Endothelial cell of umbilical vein (primary cell): ENCODE results near the gene SLMAP. TPM values are rescaled to one million over a fixed set of nuclear protein-coding genes. Genes with fewer than 3 reads are reported as not detected.

Experiments
- BruUV-seq: library from RNA; stranded (reverse); fragments of 400-500 nt; replicated peaks from 2 replicates; lab custom pipeline; 2021; lab: Mats Ljungman, UMichigan
- CTCF ChIA-PET: fragments of 300-600, 350-600 bp; sonication (Branson Sonifier 250); formaldehyde crosslinking; loops from one replicate; lab custom pipeline; 2021; ENCODE audit warnings: antibody characterized with exemption, inconsistent platforms; lab: Charles Lee
- POLR2A ChIA-PET: fragments of 300-600, 350-600 bp; sonication (Branson Sonifier 250); formaldehyde crosslinking; loops from one replicate; lab custom pipeline; 2021; ENCODE audit warnings: antibody characterized with exemption, inconsistent platforms; lab: Charles Lee
- DNase-seq: peaks from one replicate; pipeline ENCODE4 v3.0.0-alpha.2; 2011; ENCODE audit warnings: low read depth, low spot score
- FAIRE-seq: peaks from 2 replicates; lab custom pipeline; 2011; peaks lifted over from hg19 to GRCh38; lab: Jason Lieb, UNC
- H2AFZ ChIP-seq: 2 replicates; pipeline ENCODE4 v1.6.0; 2012; ENCODE audit warnings: low read depth, low read length, control low read depth, inconsistent platforms
- H3K27ac ChIP-seq: 2 replicates; pipeline ENCODE4 v1.5.1; 2011; ENCODE audit warnings: low read depth, mild to moderate bottlenecking, control low read depth, low read length, moderate library complexity; ENCODE audit not compliant: insufficient read depth
- H3K27me3 ChIP-seq, 2 experiments: 2 replicates each; pipeline versions ENCODE4 v1.6.0 to v1.6.1; 2011; ENCODE audit warnings: low read length in 2 of 2, mixed read lengths in 1 of 2; ENCODE audit not compliant: control insufficient read depth in 2 of 2, insufficient read depth in 2 of 2
- H3K36me3 ChIP-seq, 2 experiments: 2 replicates in 1 of 2; 3 replicates in 1 of 2; pipeline ENCODE4 v1.5.1; 2011; ENCODE audit warnings: low read length in 2 of 2, mild to moderate bottlenecking in 1 of 2, moderate library complexity in 1 of 2; ENCODE audit not compliant: control insufficient read depth in 2 of 2, insufficient read depth in 2 of 2; ENCODE audit errors: extremely low read depth in 1 of 2
- H3K4me1 ChIP-seq: 3 replicates; pipeline ENCODE4 v1.5.1; 2011; ENCODE audit warnings: mild to moderate bottlenecking, low read length; ENCODE audit not compliant: control insufficient read depth, insufficient read depth; ENCODE audit errors: extremely low read depth
- H3K4me2 ChIP-seq: 2 replicates; pipeline ENCODE4 v1.6.1; 2011; ENCODE audit warnings: low read length, control low read depth, mixed read lengths; ENCODE audit not compliant: insufficient read depth
- H3K4me3 ChIP-seq, 3 experiments: fragments of 200-600 bp in 1 of 3; sonication (generic), shearing (Covaris generic) in 1 of 3; replicated peaks in 1 of 3; 2 replicates each; pipeline ENCODE4 v1.5.1; 2011 to 2016; ENCODE audit warnings: control low read depth in 3 of 3, low read length in 3 of 3, mild to moderate bottlenecking in 2 of 3, inconsistent platforms in 1 of 3, low read depth in 1 of 3, moderate library complexity in 1 of 3; ENCODE audit not compliant: insufficient read depth in 1 of 3
- H3K79me2 ChIP-seq: 2 replicates; pipeline ENCODE4 v1.6.0; 2012; ENCODE audit warnings: low read length, inconsistent platforms; ENCODE audit not compliant: control insufficient read depth, insufficient read depth
- H3K9ac ChIP-seq: replicated peaks from 2 replicates; pipeline ENCODE3; 2011; ENCODE audit warnings: low read length, control low read depth; ENCODE audit not compliant: insufficient read depth; ENCODE audit errors: extremely low read depth
- H3K9me1 ChIP-seq: replicated peaks from 3 replicates; pipeline ENCODE4 v1.6.0; 2011; ENCODE audit warnings: mild to moderate bottlenecking, low read length; ENCODE audit not compliant: control insufficient read depth, insufficient read depth; ENCODE audit errors: extremely low read depth
- H3K9me3 ChIP-seq: replicated peaks from 2 replicates; pipeline ENCODE4 v1.5.1; 2012; ENCODE audit warnings: low read length, inconsistent platforms; ENCODE audit not compliant: control insufficient read depth, insufficient read depth
- H4K20me1 ChIP-seq: replicated peaks from 2 replicates; pipeline ENCODE3; 2011; ENCODE audit warnings: mild to moderate bottlenecking, low read length; ENCODE audit not compliant: control insufficient read depth, insufficient read depth; ENCODE audit errors: extremely low read depth
- CTCF ChIP-seq, 2 donors: IDR thresholded peaks; 1 replicate in 1 of 2; 2 replicates in 1 of 2; pipeline ENCODE4 v1.5.1; 2011; ENCODE audit warnings: low read length in 2 of 2, mild to moderate bottlenecking in 2 of 2, moderate library complexity in 2 of 2, control low read depth in 1 of 2, inconsistent platforms in 1 of 2, low read depth in 1 of 2; ENCODE audit not compliant: insufficient read depth in 1 of 2; ENCODE audit errors: extremely low read depth in 1 of 2
- EZH2 ChIP-seq: IDR thresholded peaks from 2 replicates; pipeline ENCODE4 v1.6.1; 2012; ENCODE audit warnings: borderline replicate concordance, low read depth, mild to moderate bottlenecking, moderate library complexity, low read length, inconsistent platforms; ENCODE audit not compliant: severe bottlenecking
- FOS ChIP-seq: IDR thresholded peaks from 2 replicates; pipeline ENCODE4 v1.6.1; 2011; ENCODE audit warnings: mild to moderate bottlenecking, low read length, moderate library complexity, borderline replicate concordance; ENCODE audit not compliant: insufficient read depth
- GATA2 ChIP-seq: IDR thresholded peaks from 2 replicates; pipeline ENCODE4 v1.7.0; 2011; ENCODE audit warnings: low read depth, mild to moderate bottlenecking, moderate library complexity, mixed read lengths, low read length; ENCODE audit not compliant: insufficient read length, insufficient read depth
- JUN ChIP-seq: IDR thresholded peaks from 2 replicates; pipeline ENCODE4 v1.6.1; 2011; ENCODE audit warnings: borderline replicate concordance, low read depth; ENCODE audit not compliant: insufficient read length, insufficient read depth
- MAX ChIP-seq: IDR thresholded peaks from 2 replicates; pipeline ENCODE4 v1.6.1; 2011; ENCODE audit not compliant: insufficient read depth, insufficient read length
- MYC ChIP-seq: IDR thresholded peaks from one replicate; pipeline ENCODE4 v1.6.1; 2011; ENCODE audit warnings: mild to moderate bottlenecking, low read depth, low read length
- POLR2A ChIP-seq: IDR thresholded peaks from 2 replicates; pipeline ENCODE4 v1.6.1; 2012; ENCODE audit warnings: low read depth, mild to moderate bottlenecking, control low read depth, low read length
- POLR2AphosphoS5 ChIP-seq: IDR thresholded peaks from 2 replicates; pipeline ENCODE4 v1.6.1; 2012; ENCODE audit warnings: low read depth, mild to moderate bottlenecking, control low read depth, low read length, moderate library complexity; ENCODE audit not compliant: insufficient read depth
- dilution Hi-C: fragments of 300-500 bp; cut with MboI; formaldehyde crosslinking; loops from one replicate; pipeline ENCODE4 v1.15.0; 2019; ENCODE audit warnings: low sequenced_read_pairs; ENCODE audit not compliant: extremely low pct_ligation_motif_present
- intact Hi-C: fragments of 100-400 bp; cut with micrococcal nuclease; formaldehyde crosslinking; loops from one replicate; pipeline ENCODE4 v1.10.0; 2022
- polyA plus RNA-seq, 4 experiments: library from polyadenylated mRNA; depleted of rRNA in 3 of 4; stranded (reverse) in 3 of 4; unstranded in 1 of 4; fragments of >200 nt; gene quantifications; 2 replicates each; pipeline versions ENCODE4 v1.2.1 to v1.2.3, GENCODE V29; 2011 to 2012; ENCODE audit warnings: missing spikeins in 1 of 4
- total RNA-seq: library from RNA; stranded (reverse); gene quantifications from 2 replicates; pipeline ENCODE4 v1.2.3, GENCODE V29; 2021

The SLMAP gene
- total and polyA plus RNA-seq, 2 donors (not counting 3 experiments of a cell fraction or from before 2014, with no cell fraction given): 9.8 to 54.7 TPM

- DNase-seq (no peak), FAIRE-seq (no peak)
- peaks cover 10% of the 10 kb centered on the region for H3K4me1 ChIP-seq
- no peak overlapping the region for H3K4me3 ChIP-seq
- no peak overlapping the region for H3K9ac ChIP-seq
- no peak overlapping the region for H3K4me2 ChIP-seq
- TF ChIP-seq POLR2AphosphoS5 (no peak), GATA2 (no peak), JUN (no peak), CTCF (IDR thresholded peaks at IDR 0.05; ENCODE audit: extremely low read depth in 1 of 2, insufficient read depth in 1 of 2, low read depth in 1 of 2, low read length in 2 of 2) (no peak), MYC (no peak), EZH2 (no peak), FOS (no peak), MAX (no peak), POLR2A (no peak)
- H3K27me3 ChIP-seq: no peaks in the 10 kb centered on the region
- H3K79me2 ChIP-seq: peaks cover 58% of the 10 kb centered on the region
- ChIA-PET CTCF (no interaction called here), POLR2A (no interaction called here)
- H2AFZ ChIP-seq: no peak overlapping the region
- peaks cover 4% of the 10 kb centered on the region for H4K20me1 ChIP-seq
- dilution Hi-C loops: no loop called here
- no peaks in the 10 kb centered on the region for H3K9me1 ChIP-seq
- H3K27ac ChIP-seq: no peak overlapping the region
- intact Hi-C loops: no loop called here
- BruUV-seq: no TSS peak
- H3K36me3 ChIP-seq: no peaks in the 10 kb centered on the region
- H3K9me3 ChIP-seq: no peaks in the 10 kb centered on the region
Measured at GRCh38 chr3:57788624-57789018, 32.5 kb downstream of the SLMAP start.
